ENCODE measurements around the gene PRKCA.
"Not testable (repeated sequence)": the region's sequence is repeated elsewhere in the genome, so short reads cannot be mapped to it uniquely, and the experiment has no call there.

The PRKCA gene

DNA sequence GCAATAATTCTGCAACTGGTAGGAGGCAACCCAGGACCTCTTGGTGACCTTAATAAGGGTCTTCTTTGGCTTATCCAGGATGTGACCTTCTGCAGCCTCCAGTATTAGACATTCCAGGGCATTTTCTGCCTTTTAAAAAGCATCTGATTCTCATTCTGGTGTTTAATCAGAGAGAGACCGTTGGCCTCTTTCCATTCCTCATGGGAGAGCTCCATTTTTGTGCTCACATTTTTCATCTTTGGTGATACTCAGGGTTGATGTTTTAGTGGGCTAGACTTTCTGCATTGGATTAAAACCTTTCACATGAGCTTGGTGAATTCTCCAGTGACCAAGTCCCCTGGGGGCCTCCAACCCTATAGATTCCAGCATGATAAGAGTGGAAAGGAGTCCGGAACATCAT lies 382.3 kb downstream of the PRKCA start:
- no peak for DNase-seq (ENCODE audit: low read depth)

DNA sequence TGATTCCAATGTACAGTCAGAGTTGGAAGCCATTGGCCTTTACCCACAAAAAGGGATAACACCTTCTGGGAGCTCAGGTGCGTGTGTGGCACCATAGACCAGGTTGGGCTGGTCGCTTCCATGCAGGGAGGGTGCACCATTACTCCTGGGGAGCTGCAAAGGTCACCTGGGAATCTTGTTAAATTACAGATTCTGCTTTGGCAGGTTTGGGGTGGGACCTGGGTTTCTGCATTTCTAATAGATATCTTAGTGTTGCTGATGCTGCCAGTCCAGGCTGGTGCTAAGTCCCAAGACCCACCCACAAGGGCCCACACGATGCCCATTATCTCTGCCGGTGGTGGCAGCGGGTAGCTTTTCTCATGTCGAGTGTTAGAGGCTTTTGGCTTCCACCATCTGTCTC lies 384.2 kb downstream of the PRKCA start:
- DNase-seq (ENCODE audit: low read depth) = no peak

DNA sequence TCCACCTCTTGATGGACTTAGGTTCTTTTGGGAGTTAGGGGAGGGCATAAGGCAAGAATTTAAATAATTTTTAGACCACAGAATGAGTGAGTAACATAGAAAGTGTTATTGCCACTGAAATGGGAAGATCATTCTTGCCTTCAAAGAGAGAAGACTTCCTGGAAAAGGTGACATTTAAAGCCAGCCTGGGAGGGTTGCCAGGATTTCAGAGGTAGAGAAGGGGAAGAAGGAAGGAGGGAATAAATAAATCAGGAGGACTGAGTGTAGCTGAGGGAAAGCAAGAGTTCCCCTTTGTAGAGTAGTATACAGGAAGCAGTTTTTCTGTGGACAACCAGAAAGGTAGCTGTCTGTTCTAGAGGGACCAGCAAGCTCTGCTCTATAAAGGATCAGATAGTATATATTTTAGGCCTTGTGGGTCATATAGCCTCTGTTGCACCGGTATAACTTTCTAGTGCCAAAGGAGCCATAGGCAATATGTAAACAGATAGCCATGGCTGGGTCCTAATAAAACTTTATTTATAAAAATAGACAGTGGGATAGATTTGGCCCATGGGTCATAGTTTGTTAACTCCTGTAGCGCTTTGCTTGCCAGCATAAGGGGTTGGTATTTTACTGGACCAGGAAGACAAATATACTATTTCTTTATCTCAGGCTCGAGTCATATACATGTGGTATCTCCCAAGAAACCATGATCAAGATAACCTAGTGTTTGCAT lies 385.3 kb downstream of the PRKCA start:
- no peak for DNase-seq (ENCODE audit: low read depth)

DNA sequence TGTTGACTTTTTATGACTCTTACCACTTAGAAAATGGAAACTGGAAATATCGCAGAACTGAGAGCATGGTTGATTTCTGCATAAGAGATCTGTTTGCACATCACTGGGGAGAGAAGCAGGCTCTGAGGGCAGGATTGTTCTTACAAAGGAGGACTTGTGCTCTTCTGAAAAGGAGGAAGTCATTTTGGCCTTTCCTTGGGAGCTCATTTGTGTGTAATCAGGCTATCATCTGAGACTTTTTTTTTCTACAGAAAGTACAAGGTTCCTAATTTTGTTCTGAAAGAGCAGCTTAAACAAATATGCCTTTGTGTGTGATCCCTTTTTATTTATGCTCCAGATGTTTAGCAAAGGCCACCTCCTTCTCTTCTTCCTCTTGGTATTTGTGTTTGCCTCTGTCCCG lies 386.8 kb downstream of the PRKCA start:
- DNase-seq (ENCODE audit: low read depth) = no peak

DNA sequence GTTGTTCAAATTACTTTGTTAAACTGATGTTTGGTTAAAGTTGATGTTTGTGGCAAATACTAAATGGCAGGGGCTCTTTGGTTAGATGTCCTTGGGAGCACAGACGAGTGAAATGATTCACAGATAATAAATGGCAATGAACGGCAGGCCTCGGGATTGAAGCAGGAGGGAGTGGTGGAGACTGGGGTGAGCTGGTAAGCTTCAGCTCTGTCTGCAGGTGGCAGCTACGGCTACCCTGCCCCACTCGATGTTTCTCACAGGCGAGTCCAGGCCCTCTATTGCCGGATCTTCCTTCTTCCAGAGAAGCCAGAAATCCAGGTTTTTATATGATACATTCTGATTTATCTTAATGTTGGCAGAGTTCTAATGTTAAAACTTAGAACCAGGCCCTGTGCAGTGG lies 387.8 kb downstream of the PRKCA start:
- no peak for DNase-seq (ENCODE audit: low read depth)

DNA sequence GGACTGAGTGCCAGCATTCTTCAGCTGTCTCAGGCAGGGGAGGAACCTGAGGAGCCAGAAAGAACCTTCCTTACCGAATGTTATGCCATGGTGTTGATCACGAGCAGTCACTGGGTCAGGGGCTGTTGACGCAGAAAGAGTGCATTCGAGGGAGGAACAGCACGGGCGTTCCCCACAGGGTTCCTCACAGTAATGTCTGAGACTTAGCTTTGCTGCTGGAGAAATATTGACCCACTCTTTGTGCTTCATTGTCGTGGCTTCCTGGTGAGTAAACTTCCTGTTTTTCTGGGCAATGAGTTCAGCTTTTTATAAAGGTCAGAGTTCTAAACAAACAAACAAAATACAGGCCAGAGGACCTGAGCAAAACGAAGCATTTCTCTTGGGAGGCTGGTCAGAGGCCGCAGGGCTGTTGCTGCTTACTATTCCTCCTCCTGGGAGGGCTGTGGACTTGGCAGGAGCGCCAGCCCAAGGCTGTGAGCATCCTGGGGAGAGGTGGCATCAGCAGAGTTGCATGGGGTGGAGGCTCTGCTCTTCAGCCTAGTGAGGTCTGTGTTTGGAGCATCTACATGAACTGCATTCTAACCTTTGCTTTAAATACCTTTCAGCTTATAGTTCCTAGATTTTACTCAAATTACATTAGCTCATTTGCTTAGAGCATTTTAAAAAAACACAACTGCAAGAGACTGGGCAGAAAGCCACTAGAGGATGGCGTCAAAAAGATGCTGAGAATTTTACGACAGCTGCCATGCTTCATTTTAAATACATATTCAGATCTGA lies 389.4 kb downstream of the PRKCA start:
- no peak for DNase-seq (ENCODE audit: low read depth)

DNA sequence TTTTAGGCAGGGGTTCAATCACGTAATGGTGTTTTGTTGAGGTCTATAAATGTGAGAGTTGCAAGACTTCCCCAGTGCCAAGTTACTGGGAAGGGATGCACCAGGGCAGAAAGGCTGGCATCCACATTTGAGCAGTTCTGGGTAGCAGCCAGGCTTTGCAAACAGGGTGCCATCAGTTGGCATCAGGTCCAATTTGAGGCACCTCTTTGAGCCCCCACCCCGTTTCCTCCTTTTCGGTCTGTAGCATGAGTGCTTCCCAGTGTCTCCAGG lies 389.9 kb downstream of the PRKCA start:
- no peak for DNase-seq (ENCODE audit: low read depth)

DNA sequence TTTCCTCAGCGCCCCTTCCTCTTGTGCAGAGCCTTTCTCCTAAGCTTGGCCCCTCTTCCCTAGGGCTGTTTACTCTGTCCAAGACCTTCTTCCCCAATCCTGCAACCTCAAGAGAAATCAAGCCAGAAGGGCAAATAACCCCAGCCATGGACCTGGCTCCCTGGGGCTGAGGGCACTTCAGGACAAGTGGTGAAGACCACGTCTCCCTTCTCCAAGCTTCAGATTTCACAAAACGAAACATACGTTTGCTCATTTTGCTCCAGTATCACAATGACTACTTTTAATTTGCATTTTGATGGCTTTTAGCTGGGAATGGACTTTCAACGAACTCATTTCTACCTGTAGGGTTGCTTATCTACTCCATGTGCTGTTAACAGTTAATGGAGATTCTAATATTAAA lies 392.7 kb downstream of the PRKCA start:
- no peak for DNase-seq (ENCODE audit: low read depth)

DNA sequence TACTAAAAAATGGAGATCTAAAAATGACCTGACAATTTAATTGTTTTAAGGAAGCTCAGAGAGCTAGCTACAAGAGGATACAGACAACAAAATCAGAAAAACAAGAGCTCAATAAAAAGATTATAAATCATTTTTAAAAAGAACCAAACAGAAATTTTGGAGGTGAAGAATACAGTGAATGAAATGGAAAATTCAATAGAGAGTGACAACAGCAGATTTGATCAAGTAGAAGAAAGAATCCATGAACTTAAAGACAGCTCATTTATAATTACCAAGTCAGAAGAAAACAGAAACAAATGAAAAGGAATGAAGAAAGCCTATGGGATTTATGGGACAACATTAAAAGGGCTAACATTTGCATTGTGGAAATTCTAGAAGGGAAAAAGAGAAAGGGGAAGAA lies 395.9 kb downstream of the PRKCA start:
- DNase-seq (ENCODE audit: low read depth) = no peak

DNA sequence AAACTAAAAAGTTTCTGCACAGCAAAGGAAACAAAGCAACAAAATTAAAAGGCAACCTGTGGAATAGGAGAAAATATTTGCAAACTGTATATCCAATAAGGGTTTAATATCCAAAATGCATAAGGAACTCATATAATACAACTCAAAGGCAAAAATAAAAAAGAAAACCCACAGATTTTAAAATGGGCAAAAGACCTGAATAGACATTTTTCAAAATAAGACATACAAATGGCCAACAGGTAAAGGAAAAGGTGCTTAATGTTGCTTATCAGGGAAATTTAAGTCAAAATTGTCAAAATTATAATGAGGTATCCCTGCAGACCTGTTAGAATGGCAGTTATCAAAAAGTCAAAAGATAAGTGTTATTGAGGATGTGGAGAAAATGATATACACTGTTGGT lies 399.0 kb downstream of the PRKCA start:
- DNase-seq (ENCODE audit: low read depth) = no peak

DNA sequence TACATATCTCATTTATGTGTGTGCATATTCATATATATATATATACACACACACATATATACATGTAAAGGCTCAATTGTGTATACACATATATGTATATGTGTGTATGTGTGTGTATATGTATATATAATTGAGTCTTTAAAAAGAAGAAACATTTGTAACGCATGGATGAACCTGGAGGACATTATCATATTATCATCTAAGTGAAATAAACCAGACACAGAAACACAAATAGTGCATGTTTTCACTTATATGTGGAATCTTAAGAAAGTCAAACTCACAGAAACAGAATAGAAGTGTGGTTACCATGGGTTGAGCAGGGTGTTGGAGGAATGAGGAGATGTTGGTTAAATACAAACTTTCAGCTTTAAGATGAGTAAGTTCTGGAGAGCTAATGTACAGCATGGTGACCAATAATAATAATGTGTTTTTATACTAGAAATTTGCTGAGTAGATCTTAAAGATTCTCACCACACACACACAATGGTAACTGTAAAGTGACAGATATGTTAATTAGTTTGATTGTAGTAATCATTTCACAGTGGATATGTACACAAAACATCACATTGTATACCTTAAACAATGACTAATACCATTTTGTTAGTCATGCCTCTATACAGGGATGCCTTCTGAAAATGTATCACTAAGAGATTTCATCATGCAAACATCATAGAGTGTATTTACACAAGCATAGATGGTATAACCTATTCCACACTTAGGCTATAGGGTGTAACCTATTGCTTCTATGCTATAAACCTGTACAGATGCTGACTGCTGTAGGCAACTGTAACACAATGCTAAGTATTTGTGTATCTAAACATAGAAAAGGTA lies 399.9 kb downstream of the PRKCA start:
- DNase-seq (ENCODE audit: low read depth) = no peak

DNA sequence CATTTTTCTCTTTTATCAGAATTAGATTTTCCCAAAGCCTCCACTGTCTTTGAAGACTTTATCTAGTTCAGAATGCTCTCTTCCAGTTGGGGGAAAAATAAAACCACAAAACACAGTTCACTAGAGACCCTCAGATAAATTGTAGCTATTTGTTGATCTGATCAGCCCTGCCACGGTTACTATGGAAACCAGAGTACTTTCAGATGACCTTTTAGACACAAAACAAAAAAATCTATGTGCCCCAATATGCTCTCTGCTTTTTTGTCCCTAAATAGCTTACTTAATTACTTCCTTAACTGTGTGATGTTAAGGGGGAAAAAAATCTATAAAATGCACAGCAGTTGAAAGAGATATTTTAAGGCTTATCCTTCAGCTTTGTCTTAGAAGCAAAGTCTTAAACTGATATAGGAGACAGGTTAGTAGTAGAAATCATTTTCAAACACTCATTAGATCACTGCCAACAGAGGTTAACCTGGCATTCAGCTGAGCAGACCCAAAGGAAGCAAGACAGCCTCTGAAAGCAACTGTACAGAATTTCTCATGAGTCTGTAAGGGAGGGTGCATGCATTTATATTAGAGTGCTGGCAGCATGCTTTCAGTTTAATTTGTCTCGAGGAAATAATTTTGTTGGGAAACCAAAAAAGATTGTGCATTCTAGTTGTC lies 402.6 kb downstream of the PRKCA start:
- no peak for DNase-seq (ENCODE audit: low read depth)

DNA sequence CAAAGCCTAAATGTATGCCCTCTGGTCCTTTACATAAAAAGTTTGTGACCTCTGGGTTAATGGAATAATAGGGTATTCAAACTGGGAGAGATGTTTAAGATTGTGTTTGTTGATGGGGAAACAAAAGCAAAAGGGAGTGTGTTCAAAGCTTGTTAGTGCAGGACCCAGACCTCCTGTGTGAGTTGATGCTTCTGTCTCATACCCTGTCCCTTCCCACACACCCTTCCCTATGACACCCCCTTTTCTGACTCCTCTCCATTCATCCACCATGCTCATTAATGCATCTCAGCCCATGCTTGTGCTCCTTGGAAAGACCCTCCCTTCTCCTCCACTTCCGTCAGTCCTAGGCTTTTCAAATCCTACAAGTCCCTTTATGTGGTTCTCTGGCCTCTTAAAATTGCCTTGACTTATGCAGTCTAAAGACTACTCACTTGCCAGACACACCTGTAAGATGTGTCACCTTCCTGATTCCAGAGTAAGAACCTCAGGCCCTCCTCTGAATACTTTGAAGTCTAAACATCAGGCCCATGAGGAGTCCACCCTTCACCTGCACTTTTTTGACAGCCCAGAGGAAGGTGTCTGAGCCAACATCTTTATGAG lies 404.5 kb downstream of the PRKCA start:
- DNase-seq (ENCODE audit: low read depth) = no peak

DNA sequence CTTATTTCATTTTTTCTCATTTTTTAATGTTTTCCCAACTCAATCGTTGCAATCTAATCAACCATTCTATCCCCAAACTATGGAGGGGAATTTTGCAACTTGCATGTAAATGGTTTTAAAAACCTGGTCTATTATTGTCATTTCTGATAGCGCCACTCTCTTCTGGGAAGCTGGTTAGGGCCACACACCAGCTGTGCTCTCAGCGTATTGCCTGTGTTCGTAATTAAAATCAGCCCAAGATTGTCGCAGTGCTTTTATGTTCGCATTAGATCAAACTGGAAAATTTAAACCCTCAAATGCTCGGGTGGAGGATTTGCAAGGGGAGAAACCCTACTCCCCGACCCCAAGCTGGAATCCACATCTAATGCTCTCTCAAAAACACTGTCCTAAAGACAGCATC lies 409.0 kb downstream of the PRKCA start:
- no peak for DNase-seq (ENCODE audit: low read depth)

DNA sequence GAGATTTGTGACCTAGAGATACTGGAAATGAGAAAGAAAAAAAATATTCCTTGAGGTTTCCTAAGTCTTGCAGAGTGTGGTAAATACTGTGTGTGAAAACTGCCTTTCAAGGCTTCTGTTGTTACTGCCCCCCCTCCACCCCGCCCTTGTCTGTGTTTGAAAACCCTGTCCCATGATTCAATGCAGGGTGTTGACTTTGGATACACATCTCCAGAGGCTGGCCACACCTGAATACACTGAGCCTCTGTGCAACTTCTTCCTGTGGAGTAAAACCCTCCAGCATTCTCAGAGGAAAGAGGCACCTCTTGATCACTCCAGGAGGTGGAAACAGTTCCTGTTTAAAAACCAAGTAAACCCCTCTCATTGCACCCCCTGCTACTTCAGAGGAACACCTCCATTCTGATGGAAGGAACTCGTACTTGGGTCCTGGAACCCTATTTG lies 409.5 kb downstream of the PRKCA start:
- DNase-seq (ENCODE audit: low read depth) = no peak

DNA sequence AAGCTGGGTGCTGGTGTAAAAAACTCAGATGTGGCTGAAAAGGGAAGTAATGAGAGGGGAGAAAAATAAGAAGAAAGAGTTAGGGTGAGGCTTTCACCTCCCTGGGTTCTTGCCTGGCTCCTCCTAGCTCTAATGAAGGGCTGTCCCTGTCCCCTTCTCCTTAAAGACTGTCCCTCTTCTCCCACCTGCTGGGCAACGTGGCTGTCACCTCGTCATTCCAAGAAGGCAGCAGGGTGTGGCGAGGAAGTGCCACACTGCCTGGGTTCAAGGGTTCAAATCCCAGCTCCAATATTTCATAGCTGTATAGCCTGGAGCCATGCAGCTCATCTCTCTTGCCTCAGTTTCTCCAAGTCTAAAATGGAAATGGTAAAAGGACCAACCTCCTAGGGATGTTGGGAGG lies 410.0 kb downstream of the PRKCA start:
- DNase-seq (ENCODE audit: low read depth) = no peak

DNA sequence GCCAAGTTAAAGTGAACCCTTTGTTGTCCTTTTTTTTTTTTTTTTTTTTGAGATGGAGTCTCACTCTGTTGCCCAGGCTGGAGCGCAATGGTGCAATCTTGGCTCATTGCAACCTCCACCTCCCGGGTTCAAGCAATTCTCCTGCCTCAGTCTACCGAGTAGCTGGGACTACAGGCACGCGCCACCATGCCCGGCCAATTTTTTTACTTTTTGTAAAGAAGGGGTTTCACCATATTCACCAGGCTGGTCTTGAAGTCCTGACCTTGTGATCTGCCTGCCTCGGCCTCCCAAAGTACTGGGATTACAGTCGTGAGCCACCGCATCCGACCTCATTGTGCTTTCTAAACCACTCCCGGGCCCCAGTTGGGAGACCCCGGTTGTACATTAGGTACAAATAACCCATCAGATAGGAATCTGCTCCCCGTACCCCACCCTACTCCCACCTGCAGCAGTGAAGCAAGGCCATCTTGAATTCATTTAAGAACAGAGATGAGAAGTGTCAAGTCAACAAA lies 410.7 kb downstream of the PRKCA start:
- DNase-seq (ENCODE audit: low read depth) = not testable (repeated sequence)

DNA sequence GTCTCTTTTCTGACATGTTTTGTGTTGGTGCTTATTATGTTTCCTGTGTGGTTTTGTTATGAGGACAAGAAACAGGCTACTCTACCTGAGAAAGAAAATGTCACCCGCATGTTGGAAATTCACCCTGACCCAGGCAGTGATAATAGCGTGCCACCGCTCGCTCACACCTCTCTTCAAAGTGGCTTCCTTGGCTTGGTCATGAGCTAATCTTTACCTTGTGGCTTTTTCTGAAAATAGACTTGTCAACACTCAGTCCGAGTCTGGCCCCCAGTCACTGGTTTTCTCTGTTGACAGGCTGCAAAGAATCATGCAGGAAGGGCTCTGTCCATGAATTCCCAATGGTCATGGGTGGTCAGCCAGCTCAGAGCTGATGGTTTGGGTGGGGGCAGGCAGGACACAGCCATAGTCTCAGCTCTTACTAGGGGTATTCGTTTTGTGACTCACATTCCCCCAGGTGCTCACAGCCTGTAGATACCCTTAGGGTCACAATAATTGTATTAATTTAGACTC lies 411.2 kb downstream of the PRKCA start:
- no peak for DNase-seq (ENCODE audit: low read depth)

DNA sequence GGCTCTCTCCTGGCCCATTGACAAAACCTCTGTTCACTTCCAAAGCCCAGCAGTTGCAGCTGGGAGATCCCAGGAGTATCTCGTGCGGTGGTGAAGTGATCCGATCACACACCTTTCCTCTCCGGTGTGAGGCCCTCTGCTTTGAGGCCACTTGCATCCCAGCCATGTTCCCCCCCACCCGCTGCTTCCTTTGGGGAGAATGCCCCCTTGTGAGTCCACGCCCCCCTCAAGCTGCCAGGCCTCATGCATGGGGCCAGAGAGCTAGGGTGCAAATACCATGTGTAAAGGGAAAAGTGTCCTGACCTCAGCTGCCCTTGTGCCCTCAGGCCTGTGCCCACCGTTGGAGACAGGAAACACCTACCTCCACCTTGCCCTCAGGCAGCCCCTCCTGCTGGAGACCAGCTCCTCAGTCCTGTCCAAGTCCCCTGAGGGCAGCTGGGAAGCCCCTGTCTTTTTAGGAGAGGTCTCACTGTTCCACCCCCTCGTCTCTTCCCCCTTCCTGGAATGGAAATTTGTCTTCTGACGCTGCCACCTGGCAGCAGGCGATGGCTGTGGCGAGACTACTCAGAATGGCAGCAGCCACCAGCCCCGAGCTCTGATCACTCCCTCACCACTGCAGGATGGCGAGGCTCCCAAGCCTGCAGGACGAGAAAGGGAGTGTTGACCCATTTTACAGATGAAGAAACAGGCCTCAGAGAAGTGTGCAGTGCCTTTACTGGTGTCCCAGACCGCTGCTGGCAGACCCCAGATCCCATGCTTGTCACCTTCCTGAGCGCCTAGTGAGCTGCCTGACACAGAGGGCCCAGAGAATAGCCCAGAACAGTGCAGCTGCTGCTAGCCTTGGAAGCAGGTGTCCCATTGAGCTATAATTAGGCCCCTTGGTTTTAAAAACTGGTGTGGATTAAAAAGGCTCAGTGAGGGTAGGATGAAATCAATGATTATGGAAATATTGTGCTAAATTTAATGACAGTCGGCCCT lies 411.9 kb downstream of the PRKCA start:
- DNase-seq (ENCODE audit: low read depth) = no peak

DNA sequence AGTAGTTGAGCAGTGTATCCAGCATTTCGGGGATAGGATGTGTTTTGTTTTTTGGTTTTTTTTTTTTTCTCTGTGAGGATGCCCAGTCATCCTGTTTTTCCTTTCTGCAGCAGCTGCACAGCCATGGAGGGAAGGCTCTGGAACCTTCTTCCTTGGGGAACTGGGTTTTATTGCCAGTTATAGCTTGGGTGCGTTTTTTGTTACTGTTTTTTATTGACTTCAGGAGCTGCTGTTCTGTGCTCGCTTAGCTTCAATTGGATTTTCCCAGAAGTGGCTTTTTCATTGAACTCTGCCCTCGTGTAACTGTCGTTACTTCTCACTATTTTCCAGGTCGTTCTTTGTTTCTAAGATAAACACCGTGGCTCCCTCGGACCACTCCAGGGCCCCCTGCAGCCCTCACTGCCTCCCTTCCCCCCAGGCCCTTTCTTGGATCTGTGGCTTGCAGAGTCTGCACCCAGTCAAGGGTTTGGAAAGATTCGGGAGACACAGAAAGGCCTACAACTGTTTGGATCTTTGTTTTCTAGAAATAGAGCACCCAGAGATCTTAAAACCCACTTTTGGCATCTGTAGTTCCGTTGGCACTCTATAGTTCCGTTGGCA lies 412.8 kb downstream of the PRKCA start:
- DNase-seq (ENCODE audit: low read depth) = no peak
